ENCODE measurements around the gene RANGAP1.

GRCh38 chr22:41332217-41332939 lies 46.4 kb upstream of the RANGAP1 start:
- no peak for TF ChIP-seq CTCF (IDR thresholded peaks at IDR 0.05)
- no peak for TF ChIP-seq POLR2A (IDR thresholded peaks at IDR 0.05)

Data from sigmoid colon (tissue), 3 donors.